IMR-90 (cell line): ENCODE data around the gene STARD13.
A peak's percentile ranks its signal among the peaks of the same experiment; 100 is the strongest.

Experiments used
- MXI1 ChIP-seq: IDR thresholded peaks from 2 replicates; pipeline ENCODE4 v1.6.1; 2012; ENCODE audit warnings: low read depth, mild to moderate bottlenecking, low read length, moderate library complexity, borderline replicate concordance
- POLR2A ChIP-seq: IDR thresholded peaks from 2 replicates; pipeline ENCODE4 v1.6.1; 2012; ENCODE audit warnings: mild to moderate bottlenecking, low read depth, low read length
- RAD21 ChIP-seq: IDR thresholded peaks from 2 replicates; pipeline ENCODE4 v1.6.1; 2012; ENCODE audit warnings: low read length, improper control_type of control experiment
- TF ChIP-seq, protein P1 (sequence below): conservative IDR thresholded peaks from 2 replicates; pipeline ENCODE4 v1.5.1; 2012; ENCODE audit warnings: mild to moderate bottlenecking, low read depth, low read length, improper control_type of control experiment

DNA sequence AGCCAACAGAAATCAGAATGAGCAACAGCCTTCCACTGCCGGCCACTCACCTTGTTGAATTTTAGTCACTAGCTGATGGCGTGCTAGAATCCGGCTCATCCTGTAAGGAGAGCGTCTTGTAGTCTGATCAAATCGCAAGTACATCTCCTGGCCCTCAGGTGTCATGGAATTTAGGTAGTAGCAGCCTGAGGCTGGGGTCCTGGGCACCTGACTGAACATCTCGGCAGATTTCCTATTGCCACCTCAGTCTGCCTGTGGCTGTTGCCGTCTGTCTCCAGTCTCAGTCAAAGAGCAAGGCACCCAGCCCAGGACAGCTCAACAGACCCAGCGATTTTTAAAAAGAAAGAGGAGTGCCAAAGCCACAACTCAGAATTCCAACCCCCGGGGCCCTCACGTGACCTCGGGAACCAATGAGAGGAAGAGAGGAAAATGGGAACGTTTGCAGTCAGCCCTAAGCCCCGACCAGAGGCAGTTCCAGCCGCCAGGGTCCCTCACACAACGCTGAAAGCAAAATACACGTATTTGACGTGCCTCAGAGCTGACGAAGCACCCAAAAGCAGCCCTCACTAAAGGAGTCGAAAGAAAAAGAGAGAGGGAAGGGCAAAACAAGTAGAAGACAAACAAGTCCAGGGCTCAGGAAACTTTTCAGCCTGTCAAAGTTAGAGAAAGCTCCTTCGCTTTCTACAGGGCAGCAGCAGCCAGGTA lies at the start of gene STARD13:
- TF ChIP-seq, protein P1, sequence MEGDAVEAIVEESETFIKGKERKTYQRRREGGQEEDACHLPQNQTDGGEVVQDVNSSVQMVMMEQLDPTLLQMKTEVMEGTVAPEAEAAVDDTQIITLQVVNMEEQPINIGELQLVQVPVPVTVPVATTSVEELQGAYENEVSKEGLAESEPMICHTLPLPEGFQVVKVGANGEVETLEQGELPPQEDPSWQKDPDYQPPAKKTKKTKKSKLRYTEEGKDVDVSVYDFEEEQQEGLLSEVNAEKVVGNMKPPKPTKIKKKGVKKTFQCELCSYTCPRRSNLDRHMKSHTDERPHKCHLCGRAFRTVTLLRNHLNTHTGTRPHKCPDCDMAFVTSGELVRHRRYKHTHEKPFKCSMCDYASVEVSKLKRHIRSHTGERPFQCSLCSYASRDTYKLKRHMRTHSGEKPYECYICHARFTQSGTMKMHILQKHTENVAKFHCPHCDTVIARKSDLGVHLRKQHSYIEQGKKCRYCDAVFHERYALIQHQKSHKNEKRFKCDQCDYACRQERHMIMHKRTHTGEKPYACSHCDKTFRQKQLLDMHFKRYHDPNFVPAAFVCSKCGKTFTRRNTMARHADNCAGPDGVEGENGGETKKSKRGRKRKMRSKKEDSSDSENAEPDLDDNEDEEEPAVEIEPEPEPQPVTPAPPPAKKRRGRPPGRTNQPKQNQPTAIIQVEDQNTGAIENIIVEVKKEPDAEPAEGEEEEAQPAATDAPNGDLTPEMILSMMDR, result peak; percentile 64
- TF ChIP-seq POLR2A, result peak; percentile 99
- TF ChIP-seq RAD21, result peak; percentile 60
- TF ChIP-seq MXI1, result 0 out of 2 replicates have a peak, but pooled peaks have one; percentile 9
